NCI-H510A (cell line): ENCODE measurements around the gene MT1X.

Experiments
- DNase-seq: peaks from one replicate; lab custom pipeline; 2025; lab: John Stamatoyannopoulos, UW

Gene MT1X

GRCh38 chr16:56679078-56679730, 3.1 kb upstream of the MT1X start:
- no peak for DNase-seq

DNA sequence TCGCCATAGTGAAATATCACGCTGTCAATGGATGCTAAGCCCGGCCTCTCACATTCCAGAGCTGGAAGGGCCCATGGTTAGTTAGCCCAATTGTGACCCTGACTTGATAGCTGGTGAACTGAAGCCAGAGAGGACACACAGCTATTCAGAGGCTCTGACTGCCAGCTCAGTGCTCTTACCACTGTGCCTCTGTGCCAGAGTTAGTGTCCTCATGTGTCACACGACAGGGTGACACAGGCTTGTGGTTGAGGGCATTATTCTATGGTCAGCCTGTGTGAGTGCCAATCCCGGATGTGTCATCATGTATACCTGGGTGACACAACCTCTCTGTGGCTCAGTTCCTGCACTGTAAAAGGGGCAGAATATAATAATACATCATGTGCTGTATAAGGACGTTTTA, 2.5 kb upstream of the MT1X start:
- no peak for DNase-seq

DNA sequence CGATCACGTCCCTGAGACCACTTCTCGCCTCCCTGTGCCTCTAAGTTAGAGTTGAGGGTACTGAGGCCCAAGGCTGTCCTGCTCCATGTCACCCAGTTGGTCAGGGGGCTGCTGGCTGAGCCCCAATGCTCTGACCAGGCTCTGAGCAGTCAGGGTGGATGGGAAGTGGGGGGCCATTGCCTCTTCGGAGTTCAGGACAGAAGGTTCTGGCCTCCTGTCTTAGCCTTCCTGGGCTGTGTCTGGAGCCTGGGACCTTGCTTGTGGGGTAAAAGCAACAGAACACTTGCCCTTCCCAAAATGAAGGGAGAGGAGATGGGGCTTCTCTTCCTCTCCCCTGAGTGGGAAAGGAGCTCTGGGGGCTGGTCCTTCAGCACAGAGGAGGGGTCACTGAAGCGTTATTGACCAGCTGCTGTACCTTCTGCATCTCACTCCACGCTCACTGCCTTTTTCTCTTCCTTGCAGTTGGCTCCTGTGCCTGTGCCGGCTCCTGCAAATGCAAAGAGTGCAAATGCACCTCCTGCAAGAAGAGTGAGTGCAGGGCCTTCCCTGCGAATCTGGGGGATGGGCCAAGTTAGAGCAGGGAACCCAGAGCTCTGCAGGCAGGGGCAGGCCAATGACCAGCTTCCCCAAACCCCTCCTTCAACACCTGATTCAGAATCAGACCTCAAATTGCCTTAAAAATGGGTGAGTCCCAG, 580 bp downstream of the MT1X start:
- no peak for DNase-seq

DNA sequence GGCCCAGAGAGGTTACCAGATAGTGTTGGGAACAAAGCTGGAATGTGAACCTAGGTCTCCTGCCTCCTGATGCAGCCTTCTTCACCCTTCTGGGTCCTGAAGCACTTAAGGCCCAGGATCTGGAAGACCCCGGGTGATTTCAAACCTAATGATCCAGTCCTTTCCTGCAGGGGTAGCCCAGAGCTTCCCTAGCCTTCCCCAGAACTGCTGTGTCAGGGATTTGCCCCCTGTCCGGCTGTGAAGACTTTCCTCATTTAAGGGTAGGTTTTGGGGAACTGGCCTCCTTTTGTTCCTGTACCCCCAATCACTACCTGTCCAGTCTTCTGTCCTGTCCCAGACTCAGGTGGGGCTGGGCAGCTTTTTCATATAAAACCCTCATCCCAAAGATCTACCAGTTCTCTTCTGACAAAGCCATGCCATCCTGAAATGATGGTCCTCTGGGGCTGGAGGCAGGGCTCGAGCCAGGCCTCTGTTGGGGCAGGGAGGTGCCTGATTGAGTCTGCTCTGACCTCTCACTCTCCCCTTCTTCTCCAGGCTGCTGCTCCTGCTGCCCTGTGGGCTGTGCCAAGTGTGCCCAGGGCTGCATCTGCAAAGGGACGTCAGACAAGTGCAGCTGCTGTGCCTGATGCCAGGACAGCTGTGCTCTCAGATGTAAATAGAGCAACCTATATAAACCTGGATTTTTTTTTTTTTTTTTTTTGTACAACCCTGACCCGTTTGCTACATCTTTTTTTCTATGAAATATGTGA, 1.3 kb downstream of the MT1X start:
- DNase-seq, result no peak

DNA sequence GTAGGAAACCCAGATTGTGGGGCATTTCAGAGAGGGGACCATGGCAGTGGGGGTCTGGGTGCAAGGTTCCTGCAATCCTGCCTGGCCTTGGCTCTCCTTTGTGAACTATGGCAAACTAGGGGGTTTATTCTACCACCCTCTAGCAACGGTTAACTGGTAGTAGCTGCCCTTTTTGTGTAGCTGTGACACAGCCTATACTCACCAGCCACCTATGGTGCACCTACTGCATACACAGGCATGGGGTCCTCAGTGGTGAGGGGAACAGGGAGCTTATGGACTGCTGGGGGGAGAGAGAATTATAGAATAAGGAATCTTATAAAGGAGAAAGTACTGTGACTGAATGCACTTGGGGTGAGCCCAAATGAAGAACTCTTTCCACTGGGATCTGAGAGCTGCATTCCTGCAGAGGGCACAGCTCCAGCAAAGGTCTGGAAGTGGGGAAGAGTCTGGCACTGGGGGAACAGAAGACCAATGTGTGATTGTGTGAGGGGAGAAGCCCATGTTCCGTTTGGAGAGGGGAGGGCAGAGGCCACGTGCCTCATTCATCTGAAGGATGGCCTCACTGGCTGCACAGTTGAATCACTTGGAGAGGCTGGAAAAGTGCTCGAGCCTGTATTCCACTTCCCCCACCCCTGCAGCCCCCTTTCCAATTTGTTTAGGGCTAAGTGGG, 2.1 kb downstream of the MT1X start:
- DNase-seq, result no peak

GRCh38 chr16:56684926-56685590, 2.8 kb downstream of the MT1X start:
- DNase-seq, result no peak

DNA sequence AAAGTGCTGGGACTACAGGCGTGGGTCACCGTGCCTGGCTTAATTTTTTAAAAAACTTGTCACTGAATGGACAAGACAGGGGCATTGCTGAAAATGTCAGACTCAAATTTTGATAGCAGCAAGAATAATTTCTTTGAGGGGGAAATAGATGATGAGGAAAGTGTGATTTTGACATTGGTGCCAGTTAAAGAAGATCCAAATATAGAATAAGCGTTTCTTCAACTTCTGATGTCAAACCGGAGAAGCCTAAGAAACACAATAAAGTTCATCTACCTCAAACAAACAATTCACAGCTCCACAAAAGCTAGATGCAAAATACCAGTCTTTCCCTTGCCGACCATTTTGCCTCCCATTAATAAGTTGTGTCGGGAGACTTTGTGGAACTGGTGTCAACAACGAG, 4.5 kb downstream of the MT1X start:
- no peak for DNase-seq

GRCh38 chr16:56688762-56689161, 6.5 kb downstream of the MT1X start:
- no peak for DNase-seq

DNA sequence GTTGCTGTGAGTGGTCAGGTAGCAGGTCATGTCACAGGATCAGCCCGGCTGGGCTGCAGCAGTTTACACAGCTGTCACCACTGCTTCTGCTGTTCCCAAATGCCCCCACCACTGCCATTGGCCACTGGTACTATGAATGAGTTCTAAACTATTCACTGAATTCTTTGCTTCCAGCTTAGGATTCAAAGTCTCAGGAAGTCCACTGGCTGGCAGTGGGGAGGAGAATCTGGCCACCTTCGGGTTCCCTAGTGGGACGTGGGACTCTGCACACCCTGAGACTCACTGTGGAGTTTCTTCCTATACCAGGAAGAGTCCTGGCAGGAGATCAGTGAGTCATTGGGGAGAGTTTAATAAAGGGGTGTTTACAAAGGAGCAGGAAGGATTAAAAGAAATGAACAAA, 6.9 kb downstream of the MT1X start:
- DNase-seq, result no peak

DNA sequence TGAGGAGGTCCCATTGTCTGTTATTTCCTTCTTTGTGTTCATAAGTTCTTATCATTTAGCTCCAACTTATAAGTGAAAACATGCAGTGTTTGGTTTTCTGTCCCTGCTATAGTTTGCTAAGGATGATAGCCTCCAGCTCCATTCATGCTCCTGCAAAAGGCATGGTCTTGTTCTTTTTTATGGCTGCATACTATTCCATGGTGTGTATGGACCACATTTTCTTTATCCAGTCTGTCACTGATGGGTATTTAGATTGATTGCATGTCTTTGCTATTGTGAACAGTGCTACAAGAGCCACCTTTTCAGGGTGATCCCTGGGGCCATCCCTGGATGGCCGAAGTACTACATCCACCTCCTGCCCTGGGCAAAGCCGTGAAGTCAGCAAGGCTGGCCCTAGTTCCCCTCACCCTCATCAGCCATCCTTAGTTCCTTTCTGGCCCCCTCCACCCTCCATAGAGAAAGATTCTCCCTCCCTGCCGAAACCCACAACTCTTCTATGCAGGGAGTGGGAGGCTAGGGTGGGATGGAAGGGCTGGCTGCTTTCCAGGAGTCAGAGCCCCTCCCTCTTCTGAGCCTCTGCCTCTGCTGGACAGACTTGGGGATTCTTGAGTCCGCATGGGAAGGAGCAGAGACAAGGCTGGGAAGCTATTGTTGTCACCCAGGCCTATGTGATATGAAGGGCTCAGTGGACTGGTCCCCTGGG, 8.3 kb downstream of the MT1X start:
- no peak for DNase-seq

GRCh38 chr16:56691885-56692284, 9.6 kb downstream of the MT1X start:
- no peak for DNase-seq

DNA sequence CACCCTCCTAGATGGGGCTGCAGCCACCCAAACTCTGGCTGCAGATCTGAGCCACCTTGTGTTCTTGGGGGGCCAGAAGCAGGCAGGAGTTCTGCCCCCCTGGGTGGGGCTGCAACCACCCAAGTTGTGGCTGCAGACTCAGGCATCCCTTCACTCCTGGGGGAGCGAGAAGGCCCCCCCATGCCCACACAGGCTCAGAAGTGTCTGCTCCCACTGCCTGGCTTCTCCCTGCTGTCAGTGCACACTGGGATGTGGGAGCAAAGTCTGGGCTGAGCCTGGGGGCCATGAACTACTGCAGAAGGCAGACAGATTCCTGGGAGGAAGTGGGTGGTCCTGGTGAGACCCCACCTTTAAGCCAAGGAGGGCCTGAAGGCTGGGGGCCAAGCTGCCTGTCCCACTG, 13.0 kb downstream of the MT1X start:
- no peak for DNase-seq

- no peak for DNase-seq
Observed at GRCh38 chr16:56697456-56698155, 15.3 kb downstream of the MT1X start.

DNA sequence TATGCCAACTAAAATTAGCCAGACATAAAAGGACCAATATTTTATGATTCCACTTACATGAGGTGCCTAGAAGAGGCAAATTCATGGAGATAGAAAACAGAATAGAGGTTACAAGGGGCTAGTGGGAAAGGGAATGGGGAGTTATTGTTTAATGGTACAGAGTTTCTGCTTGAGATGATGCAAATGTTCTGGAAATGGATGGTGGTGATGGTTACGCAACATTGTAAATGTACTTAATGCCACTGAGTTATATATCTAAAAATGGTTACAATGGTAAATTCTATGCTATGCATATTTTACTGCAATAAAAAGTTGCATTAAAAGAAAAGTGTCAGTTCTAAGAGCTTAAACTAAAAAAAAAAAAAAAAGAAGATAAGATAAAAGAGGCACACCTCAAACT, 17.9 kb downstream of the MT1X start:
- DNase-seq, result no peak

DNA sequence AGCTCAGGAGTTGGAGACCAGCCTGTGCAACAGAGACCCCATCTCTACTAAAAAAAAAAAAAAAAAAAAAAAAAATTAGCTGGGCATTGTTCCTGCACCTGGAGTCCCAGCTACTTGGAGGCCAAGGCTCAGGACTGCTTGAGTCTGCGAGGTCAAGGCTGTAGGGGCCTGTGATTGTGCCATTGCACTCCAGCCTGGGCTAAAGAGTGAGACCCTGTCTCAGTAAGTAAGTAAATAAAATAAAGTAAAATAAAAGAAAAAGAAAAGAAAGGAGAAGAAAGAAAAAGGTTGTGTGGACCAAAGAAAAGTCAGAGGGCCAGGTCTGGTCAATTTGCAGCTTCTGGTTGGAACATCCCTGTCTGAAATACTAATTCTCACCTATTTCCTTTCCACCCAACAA, 18.4 kb downstream of the MT1X start:
- DNase-seq, result no peak

DNA sequence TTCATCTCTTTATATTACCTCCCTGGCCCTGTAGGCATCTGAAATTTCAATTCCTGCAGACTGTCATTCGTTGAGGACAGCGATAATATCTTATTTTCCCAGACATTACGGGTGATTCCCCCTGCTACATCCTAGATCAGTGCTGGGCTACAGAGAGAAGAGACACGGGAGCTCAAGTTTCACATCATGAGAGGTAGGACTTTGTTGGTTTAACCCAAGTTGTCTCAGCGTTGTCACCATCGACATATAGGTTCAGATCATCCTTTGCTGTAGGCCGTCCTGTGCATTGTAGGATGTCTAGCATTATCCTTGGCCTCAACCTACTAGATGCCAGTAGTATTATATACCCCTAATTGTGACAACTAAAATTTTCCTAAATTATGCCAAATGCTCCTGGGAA, 19.3 kb downstream of the MT1X start:
- no peak for DNase-seq

DNA sequence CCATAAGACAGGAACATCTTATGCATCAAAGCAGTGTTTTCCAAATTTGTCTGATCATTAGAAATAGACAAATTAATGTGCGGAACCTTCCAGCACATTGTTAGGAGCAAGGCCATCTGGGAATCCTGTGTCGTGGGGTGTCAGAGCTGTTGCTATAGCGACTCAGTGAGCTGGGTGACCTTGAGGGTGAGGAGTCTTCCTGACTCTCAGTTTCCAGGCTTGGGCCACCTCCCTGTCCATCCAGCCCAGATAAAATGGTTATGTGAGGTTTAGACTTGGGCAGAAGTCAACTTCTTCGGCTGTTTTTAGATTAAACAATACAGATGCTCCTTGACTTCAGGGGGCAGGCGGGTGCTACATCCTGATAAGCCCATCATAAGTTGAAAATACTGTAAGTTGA, 20.6 kb downstream of the MT1X start:
- DNase-seq, result no peak

DNA sequence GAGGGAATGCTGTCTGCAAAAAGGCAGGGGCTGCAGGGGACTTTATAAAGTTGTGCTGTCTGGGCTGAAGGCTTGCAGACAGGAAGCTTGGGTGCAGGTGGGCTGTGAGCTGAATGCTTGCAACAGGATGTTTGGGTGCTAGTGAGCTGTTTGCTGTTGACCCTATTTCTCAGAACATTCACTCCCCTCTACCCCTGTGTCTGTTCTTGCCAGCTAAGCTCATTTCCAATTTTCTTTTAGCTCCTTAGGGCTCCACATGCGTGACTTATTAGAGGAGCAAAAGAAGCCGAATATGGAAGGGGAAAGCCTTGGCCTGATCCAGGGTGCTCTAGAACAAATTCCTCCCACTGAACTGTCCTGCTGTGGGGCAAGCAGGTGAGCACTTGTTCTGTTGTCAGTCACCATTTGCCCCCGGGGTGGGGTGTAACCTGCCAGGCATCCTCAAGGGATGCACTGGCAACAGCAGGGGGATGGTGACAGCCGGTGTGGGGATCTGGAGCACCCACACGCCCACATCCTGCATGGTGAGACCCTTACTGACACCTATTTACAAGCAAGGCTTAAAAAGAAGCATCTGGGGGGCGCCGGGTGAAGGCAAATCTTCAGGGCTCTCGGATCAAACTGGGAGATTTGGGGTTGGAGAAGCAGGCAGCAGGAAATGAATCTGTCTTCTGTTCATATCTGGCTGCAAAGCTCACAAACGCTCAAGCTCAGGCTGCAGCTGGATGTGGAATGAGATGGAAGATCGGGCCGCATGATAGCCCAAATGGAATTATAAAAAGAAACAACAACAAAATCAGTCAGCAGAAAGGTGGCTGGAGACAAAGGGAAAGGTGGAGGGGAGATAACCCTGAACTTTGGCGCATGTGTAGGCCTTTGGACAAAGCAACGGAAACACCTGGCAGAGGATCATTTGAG, 26.5 kb downstream of the MT1X start:
- no peak for DNase-seq

- DNase-seq, result no peak
Observed at GRCh38 chr16:56709443-56710040, 27.3 kb downstream of the MT1X start.
